B cell (primary cell): Measurements from ENCODE around the gene MYH14.

Source experiments
- EZH2 ChIP-seq: IDR thresholded peaks from 2 replicates; pipeline ENCODE4 v1.6.1; 2012; ENCODE audit warnings: borderline replicate concordance, low read depth, mild to moderate bottlenecking, moderate library complexity, low read length; ENCODE audit not compliant: insufficient read depth, poor library complexity, severe bottlenecking
- TF ChIP-seq, protein P1 (sequence below): fragments of 200-600 bp; IDR thresholded peaks from one replicate; pipeline ENCODE4 v1.8.0; 2022; ENCODE audit warnings: antibody characterized with exemption, mild to moderate bottlenecking

DNA sequence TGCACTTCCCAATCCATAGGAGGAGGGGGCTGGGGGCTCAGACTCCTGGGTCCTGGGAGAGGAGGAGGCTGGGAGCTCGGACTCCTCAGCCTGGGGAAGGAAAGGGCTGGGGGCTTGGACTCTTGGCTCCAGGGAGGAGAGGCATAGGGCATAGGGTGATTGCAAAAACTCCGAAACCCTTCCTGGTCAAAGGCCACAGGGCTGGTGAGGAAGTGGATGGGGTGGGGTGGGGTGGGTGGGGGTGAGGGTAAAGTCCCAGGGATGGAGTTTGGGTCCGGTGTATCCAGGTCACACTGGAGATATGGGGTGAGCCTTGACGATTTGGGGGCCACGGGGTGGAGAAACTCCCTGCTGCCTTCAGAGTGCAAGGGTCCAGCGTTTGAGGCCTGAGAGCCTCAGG, 2.8 kb downstream of the MYH14 start:
- TF ChIP-seq, protein P1, sequence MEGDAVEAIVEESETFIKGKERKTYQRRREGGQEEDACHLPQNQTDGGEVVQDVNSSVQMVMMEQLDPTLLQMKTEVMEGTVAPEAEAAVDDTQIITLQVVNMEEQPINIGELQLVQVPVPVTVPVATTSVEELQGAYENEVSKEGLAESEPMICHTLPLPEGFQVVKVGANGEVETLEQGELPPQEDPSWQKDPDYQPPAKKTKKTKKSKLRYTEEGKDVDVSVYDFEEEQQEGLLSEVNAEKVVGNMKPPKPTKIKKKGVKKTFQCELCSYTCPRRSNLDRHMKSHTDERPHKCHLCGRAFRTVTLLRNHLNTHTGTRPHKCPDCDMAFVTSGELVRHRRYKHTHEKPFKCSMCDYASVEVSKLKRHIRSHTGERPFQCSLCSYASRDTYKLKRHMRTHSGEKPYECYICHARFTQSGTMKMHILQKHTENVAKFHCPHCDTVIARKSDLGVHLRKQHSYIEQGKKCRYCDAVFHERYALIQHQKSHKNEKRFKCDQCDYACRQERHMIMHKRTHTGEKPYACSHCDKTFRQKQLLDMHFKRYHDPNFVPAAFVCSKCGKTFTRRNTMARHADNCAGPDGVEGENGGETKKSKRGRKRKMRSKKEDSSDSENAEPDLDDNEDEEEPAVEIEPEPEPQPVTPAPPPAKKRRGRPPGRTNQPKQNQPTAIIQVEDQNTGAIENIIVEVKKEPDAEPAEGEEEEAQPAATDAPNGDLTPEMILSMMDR = no peak
- no peak for TF ChIP-seq EZH2
